ENCODE measurements around the gene TXNRD2.
"Not testable (repeated sequence)": the region's sequence is repeated elsewhere in the genome, so short reads cannot be mapped to it uniquely, and the experiment has no call there.

Gene TXNRD2

GRCh38 chr22:19948057-19948760 lies 6.6 kb upstream of the TXNRD2 start:
- DNase-seq (ENCODE audit: low read depth): no peak

- peak; percentile 75 for DNase-seq (ENCODE audit: low read depth)
Observed at GRCh38 chr22:19943082-19944026, 1.7 kb upstream of the TXNRD2 start.

- no peak for DNase-seq (ENCODE audit: low read depth)
Observed at GRCh38 chr22:19942157-19943081, 801 bp upstream of the TXNRD2 start.

GRCh38 chr22:19940536-19941364 lies 868 bp downstream of the TXNRD2 start:
- DNase-seq (ENCODE audit: low read depth): no peak

GRCh38 chr22:19937616-19938473 lies 3.8 kb downstream of the TXNRD2 start:
- DNase-seq (ENCODE audit: low read depth): no peak

GRCh38 chr22:19936513-19936912 lies 5.1 kb downstream of the TXNRD2 start:
- no peak for DNase-seq (ENCODE audit: low read depth)

- not testable (repeated sequence) for DNase-seq (ENCODE audit: low read depth)
Observed at GRCh38 chr22:19935123-19935718, 6.4 kb downstream of the TXNRD2 start.

GRCh38 chr22:19933341-19934241 lies 8.0 kb downstream of the TXNRD2 start:
- DNase-seq (ENCODE audit: low read depth): no peak

- no peak for DNase-seq (ENCODE audit: low read depth)
Observed at GRCh38 chr22:19932367-19933206, 9.0 kb downstream of the TXNRD2 start.

GRCh38 chr22:19931514-19931913 lies 10.1 kb downstream of the TXNRD2 start:
- DNase-seq (ENCODE audit: low read depth): no peak

- DNase-seq (ENCODE audit: low read depth): no peak
Observed at GRCh38 chr22:19930551-19931486, 10.8 kb downstream of the TXNRD2 start.

GRCh38 chr22:19929586-19930550 lies 11.8 kb downstream of the TXNRD2 start:
- no peak for DNase-seq (ENCODE audit: low read depth)

- DNase-seq (ENCODE audit: low read depth): no peak
Observed at GRCh38 chr22:19928207-19928606, 13.4 kb downstream of the TXNRD2 start.

GRCh38 chr22:19927696-19928095 lies 13.9 kb downstream of the TXNRD2 start:
- DNase-seq (ENCODE audit: low read depth): no peak

GRCh38 chr22:19926028-19926427 lies 15.6 kb downstream of the TXNRD2 start:
- DNase-seq (ENCODE audit: low read depth): not testable (repeated sequence)
